ENCODE results near the gene AOC1. TPM values are rescaled to one million over a fixed set of nuclear protein-coding genes. Genes with fewer than 3 reads are reported as not detected.

The AOC1 gene
- total RNA-seq, 2 experiments from 2014 or later, result not detected

- intact Hi-C loops (cut with micrococcal nuclease; ENCODE audit: unreplicated experiment), result no loop called here
- no peaks in the 10 kb centered on the region for H3K79me2 ChIP-seq (ENCODE audit: insufficient read depth, low read depth, low read length)
- no peaks in the 10 kb centered on the region for H3K9me2 ChIP-seq (ENCODE audit: insufficient read depth, low read length)
- no peak overlapping the region for H3K27ac ChIP-seq (ENCODE audit: low read depth, low read length, poor library complexity, severe bottlenecking)
- no peaks in the 10 kb centered on the region for H3K4me1 ChIP-seq (ENCODE audit: insufficient read depth, low read length, poor library complexity, severe bottlenecking)
- no peaks in the 10 kb centered on the region for H3K36me3 ChIP-seq (ENCODE audit: insufficient read depth, low read length)
- H4K20me1 ChIP-seq (ENCODE audit: insufficient read depth, low read length), result no peaks in the 10 kb centered on the region
- no peak for DNase-seq (ENCODE audit: low spot score)
- H3K4me2 ChIP-seq (ENCODE audit: low read length), result no peak overlapping the region
- ChIA-PET POLR2A (no interaction called here), CTCF (ENCODE audit: unreplicated experiment) (no interaction called here)
- H2AFZ ChIP-seq (ENCODE audit: low read length), result no peak overlapping the region
- H3K9me3 ChIP-seq (ENCODE audit: low read length), result peaks cover 6% of the 10 kb centered on the region; the same call in 1 of the 2 replicates
- no peak for TF ChIP-seq CTCF (conservative IDR thresholded peaks at IDR 0.05; ENCODE audit: low read length)
- no peak for TF ChIP-seq EZH2phosphoT487 (IDR thresholded peaks at IDR 0.05; ENCODE audit: borderline replicate concordance, low read depth, low read length)
- no peak overlapping the region for H3K4me3 ChIP-seq (ENCODE audit: low read depth, low read length, poor library complexity, severe bottlenecking)
- BruUV-seq (replicated peaks), result no TSS peak
Measured at GRCh38 chr7:150867605-150868004, 15.3 kb downstream of the AOC1 start.

GRCh38 chr7:150869467-150869866, 17.1 kb downstream of the AOC1 start:
- POLR2A ChIA-PET, result interaction anchor here (0.6 kb wide), 1 partner anchor 13 kb away, joined by 3 read pairs; no protein-coding TSS in a partner anchor
- intact Hi-C loops (cut with micrococcal nuclease; ENCODE audit: unreplicated experiment), result no loop called here

More at GRCh38 chr7:150869467-150869866, 17.1 kb downstream of the AOC1 start:
- peaks cover 6% of the 10 kb centered on the region; the same call in 1 of the 2 replicates for H3K9me3 ChIP-seq (ENCODE audit: low read length)
- no peaks in the 10 kb centered on the region for H3K79me2 ChIP-seq (ENCODE audit: insufficient read depth, low read depth, low read length)
- no peak for DNase-seq (ENCODE audit: low spot score)
- H3K4me2 ChIP-seq (ENCODE audit: low read length), result no peak overlapping the region
- no peaks in the 10 kb centered on the region for H3K36me3 ChIP-seq (ENCODE audit: insufficient read depth, low read length)
- H3K27ac ChIP-seq (ENCODE audit: low read depth, low read length, poor library complexity, severe bottlenecking), result no peak overlapping the region
- no peaks in the 10 kb centered on the region for H3K4me1 ChIP-seq (ENCODE audit: insufficient read depth, low read length, poor library complexity, severe bottlenecking)
- BruUV-seq (replicated peaks), result no TSS peak
- no peaks in the 10 kb centered on the region for H3K9me2 ChIP-seq (ENCODE audit: insufficient read depth, low read length)
- CTCF ChIA-PET (ENCODE audit: unreplicated experiment), result no interaction called here
- no peak overlapping the region for H2AFZ ChIP-seq (ENCODE audit: low read length)
- H3K4me3 ChIP-seq (ENCODE audit: low read depth, low read length, poor library complexity, severe bottlenecking), result no peak overlapping the region
- TF ChIP-seq EZH2phosphoT487 (IDR thresholded peaks at IDR 0.05; ENCODE audit: borderline replicate concordance, low read depth, low read length) (no peak), CTCF (conservative IDR thresholded peaks at IDR 0.05; ENCODE audit: low read length) (no peak)
- H4K20me1 ChIP-seq (ENCODE audit: insufficient read depth, low read length), result no peaks in the 10 kb centered on the region

All from OCI-LY7 (cell line).